HL-60/S4 treated with phorbol 12-myristate 13-acetate at 8.2 ng/mL for 4 days and 3 days (cell line): ENCODE data around the gene CCDC40.

Source experiments
- in situ Hi-C: fragments of 300-500 bp; cut with MboI; formaldehyde crosslinking; loops from 2 replicates; pipeline ENCODE4 v1.15.0; 2022; ENCODE audit warnings: low sequenced_read_pairs

CCDC40 gene

GRCh38 chr17:80000981-80001775, 35.3 kb upstream of the CCDC40 start:
- in situ Hi-C loops, result no loop called here

GRCh38 chr17:80002070-80002641, 34.3 kb upstream of the CCDC40 start:
- in situ Hi-C loops, result no loop called here

GRCh38 chr17:80002690-80003490, 33.6 kb upstream of the CCDC40 start:
- in situ Hi-C loops, result no loop called here

GRCh38 chr17:80003969-80004368, 32.5 kb upstream of the CCDC40 start:
- in situ Hi-C loops, result no loop called here

GRCh38 chr17:80005360-80006338, 30.8 kb upstream of the CCDC40 start:
- in situ Hi-C loops, result no loop called here

GRCh38 chr17:80006339-80006720, 30.1 kb upstream of the CCDC40 start:
- in situ Hi-C loops, result no loop called here

GRCh38 chr17:80006811-80007752, 29.4 kb upstream of the CCDC40 start:
- in situ Hi-C loops, result no loop called here

- in situ Hi-C loops, result no loop called here
These were observed 28.5 kb upstream of the CCDC40 start for GRCh38 chr17:80007939-80008338.

- in situ Hi-C loops, result no loop called here
These were observed 28.0 kb upstream of the CCDC40 start for GRCh38 chr17:80008383-80008840.

GRCh38 chr17:80008848-80009247, 27.6 kb upstream of the CCDC40 start:
- in situ Hi-C loops, result no loop called here

GRCh38 chr17:80009391-80010282, 26.8 kb upstream of the CCDC40 start:
- in situ Hi-C loops, result no loop called here

GRCh38 chr17:80010283-80010858, 26.1 kb upstream of the CCDC40 start:
- in situ Hi-C loops, result no loop called here

- in situ Hi-C loops, result no loop called here
These were observed 24.4 kb upstream of the CCDC40 start for GRCh38 chr17:80011989-80012555.

GRCh38 chr17:80012765-80013741, 23.4 kb upstream of the CCDC40 start:
- in situ Hi-C loops, result no loop called here

GRCh38 chr17:80017226-80018010, 19.0 kb upstream of the CCDC40 start:
- in situ Hi-C loops, result no loop called here
